Measurements from ENCODE around the gene LRRN4CL. TPM values are rescaled to one million over a fixed set of nuclear protein-coding genes. Genes with fewer than 3 reads are reported as not detected.
A peak's percentile ranks its signal among the peaks of the same experiment; 100 is the strongest.

Gene LRRN4CL
- total and polyA plus RNA-seq, 9 of the 15 experiments (the other 6 are each of a cell fraction or from before 2014, with no cell fraction given): 0.03 to 0.11 (median 0.05) TPM; not detected in 4

DNA sequence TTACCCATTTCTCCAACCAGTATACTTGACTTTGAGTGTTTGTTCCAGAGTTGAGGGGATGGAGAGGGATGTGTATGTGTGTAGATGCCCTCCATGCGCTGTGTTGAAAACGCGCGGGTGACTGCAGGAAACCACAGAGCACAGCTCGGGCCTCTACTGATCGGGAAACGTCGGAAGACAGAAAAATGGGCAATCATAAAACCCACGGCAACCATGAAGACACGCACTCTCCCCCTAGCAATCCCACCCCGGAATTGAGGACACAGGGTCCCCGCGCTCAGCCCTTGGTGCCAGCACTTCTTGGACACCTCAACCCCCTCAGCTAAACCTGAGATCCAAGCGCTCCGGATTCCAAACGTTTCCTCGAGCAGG is 18.1 kb downstream of the LRRN4CL start (continued):
- TF ChIP-seq STAT5A (IDR thresholded peaks at IDR 0.05; ENCODE audit: borderline replicate concordance, low read length): no peak
- TF ChIP-seq, protein P1, sequence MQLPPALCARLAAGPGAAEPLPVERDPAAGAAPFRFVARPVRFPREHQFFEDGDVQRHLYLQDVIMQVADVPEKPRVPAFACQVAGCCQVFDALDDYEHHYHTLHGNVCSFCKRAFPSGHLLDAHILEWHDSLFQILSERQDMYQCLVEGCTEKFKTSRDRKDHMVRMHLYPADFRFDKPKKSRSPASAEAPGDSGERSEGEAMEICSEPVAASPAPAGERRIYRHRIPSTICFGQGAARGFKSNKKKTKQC (CRISPR knock-in tag; IDR thresholded peaks at IDR 0.05): no peak
- peak; percentile 40 for TF ChIP-seq PHF20 (IDR thresholded peaks at IDR 0.05; ENCODE audit: partially characterized antibody)
- TF ChIP-seq, protein P2, sequence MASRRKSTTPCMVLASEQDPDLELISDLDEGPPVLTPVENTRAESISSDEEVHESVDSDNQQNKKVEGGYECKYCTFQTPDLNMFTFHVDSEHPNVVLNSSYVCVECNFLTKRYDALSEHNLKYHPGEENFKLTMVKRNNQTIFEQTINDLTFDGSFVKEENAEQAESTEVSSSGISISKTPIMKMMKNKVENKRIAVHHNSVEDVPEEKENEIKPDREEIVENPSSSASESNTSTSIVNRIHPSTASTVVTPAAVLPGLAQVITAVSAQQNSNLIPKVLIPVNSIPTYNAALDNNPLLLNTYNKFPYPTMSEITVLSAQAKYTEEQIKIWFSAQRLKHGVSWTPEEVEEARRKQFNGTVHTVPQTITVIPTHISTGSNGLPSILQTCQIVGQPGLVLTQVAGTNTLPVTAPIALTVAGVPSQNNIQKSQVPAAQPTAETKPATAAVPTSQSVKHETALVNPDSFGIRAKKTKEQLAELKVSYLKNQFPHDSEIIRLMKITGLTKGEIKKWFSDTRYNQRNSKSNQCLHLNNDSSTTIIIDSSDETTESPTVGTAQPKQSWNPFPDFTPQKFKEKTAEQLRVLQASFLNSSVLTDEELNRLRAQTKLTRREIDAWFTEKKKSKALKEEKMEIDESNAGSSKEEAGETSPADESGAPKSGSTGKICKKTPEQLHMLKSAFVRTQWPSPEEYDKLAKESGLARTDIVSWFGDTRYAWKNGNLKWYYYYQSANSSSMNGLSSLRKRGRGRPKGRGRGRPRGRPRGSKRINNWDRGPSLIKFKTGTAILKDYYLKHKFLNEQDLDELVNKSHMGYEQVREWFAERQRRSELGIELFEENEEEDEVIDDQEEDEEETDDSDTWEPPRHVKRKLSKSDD (conservative IDR thresholded peaks at IDR 0.05; ENCODE audit: low read length): no peak
- no peak for TF ChIP-seq ZNF445 (CRISPR knock-in tag; IDR thresholded peaks at IDR 0.05; ENCODE audit: low read depth)
- TF ChIP-seq ZNF77 (CRISPR knock-in tag; IDR thresholded peaks at IDR 0.05): no peak
- TF ChIP-seq, protein P3, sequence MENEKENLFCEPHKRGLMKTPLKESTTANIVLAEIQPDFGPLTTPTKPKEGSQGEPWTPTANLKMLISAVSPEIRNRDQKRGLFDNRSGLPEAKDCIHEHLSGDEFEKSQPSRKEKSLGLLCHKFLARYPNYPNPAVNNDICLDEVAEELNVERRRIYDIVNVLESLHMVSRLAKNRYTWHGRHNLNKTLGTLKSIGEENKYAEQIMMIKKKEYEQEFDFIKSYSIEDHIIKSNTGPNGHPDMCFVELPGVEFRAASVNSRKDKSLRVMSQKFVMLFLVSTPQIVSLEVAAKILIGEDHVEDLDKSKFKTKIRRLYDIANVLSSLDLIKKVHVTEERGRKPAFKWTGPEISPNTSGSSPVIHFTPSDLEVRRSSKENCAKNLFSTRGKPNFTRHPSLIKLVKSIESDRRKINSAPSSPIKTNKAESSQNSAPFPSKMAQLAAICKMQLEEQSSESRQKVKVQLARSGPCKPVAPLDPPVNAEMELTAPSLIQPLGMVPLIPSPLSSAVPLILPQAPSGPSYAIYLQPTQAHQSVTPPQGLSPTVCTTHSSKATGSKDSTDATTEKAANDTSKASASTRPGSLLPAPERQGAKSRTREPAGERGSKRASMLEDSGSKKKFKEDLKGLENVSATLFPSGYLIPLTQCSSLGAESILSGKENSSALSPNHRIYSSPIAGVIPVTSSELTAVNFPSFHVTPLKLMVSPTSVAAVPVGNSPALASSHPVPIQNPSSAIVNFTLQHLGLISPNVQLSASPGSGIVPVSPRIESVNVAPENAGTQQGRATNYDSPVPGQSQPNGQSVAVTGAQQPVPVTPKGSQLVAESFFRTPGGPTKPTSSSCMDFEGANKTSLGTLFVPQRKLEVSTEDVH (IDR thresholded peaks at IDR 0.05; ENCODE audit: low read depth, partially characterized antibody): no peak
- no peak for TF ChIP-seq NFIX (CRISPR knock-in tag; IDR thresholded peaks at IDR 0.05; ENCODE audit: low read depth)
- no peak for TF ChIP-seq ZNF274 (IDR thresholded peaks at IDR 0.05; ENCODE audit: borderline replicate concordance, low read depth, low read length)
- TF ChIP-seq PPARD (CRISPR knock-in tag; IDR thresholded peaks at IDR 0.05): no peak
- TF ChIP-seq POU5F1 (IDR thresholded peaks at IDR 0.05; ENCODE audit: borderline replicate concordance, low read depth, low read length, partially characterized antibody): no peak
- TF ChIP-seq MEIS2 (IDR thresholded peaks at IDR 0.05; ENCODE audit: partially characterized antibody): no peak
- TF ChIP-seq MEF2D (tag; conservative IDR thresholded peaks at IDR 0.05; ENCODE audit: low read depth): no peak
- no peak for TF ChIP-seq NFXL1 (CRISPR knock-in tag; IDR thresholded peaks at IDR 0.05)
- TF ChIP-seq, protein P4, sequence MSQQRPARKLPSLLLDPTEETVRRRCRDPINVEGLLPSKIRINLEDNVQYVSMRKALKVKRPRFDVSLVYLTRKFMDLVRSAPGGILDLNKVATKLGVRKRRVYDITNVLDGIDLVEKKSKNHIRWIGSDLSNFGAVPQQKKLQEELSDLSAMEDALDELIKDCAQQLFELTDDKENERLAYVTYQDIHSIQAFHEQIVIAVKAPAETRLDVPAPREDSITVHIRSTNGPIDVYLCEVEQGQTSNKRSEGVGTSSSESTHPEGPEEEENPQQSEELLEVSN (IDR thresholded peaks at IDR 0.05; ENCODE audit: borderline replicate concordance in 1 of 2, extremely low read depth in 1 of 2, insufficient read depth in 1 of 2, insufficient read length in 1 of 2, low read depth in 1 of 2, low read length in 1 of 2, poor library complexity in 1 of 2, severe bottlenecking in 1 of 2): no peak
- TF ChIP-seq RBM17 (IDR thresholded peaks at IDR 0.05; ENCODE audit: borderline replicate concordance, low read depth, low read length): no peak
- TF ChIP-seq PML (IDR thresholded peaks at IDR 0.05; ENCODE audit: low read length): peak; percentile 52; the same call in 1 of the 2 replicates
- TF ChIP-seq, protein P5, sequence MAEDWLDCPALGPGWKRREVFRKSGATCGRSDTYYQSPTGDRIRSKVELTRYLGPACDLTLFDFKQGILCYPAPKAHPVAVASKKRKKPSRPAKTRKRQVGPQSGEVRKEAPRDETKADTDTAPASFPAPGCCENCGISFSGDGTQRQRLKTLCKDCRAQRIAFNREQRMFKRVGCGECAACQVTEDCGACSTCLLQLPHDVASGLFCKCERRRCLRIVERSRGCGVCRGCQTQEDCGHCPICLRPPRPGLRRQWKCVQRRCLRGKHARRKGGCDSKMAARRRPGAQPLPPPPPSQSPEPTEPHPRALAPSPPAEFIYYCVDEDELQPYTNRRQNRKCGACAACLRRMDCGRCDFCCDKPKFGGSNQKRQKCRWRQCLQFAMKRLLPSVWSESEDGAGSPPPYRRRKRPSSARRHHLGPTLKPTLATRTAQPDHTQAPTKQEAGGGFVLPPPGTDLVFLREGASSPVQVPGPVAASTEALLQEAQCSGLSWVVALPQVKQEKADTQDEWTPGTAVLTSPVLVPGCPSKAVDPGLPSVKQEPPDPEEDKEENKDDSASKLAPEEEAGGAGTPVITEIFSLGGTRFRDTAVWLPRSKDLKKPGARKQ (CRISPR knock-in tag; IDR thresholded peaks at IDR 0.05): no peak
- no peak for TF ChIP-seq CXXC5 (CRISPR knock-in tag; IDR thresholded peaks at IDR 0.05)
- no peak for TF ChIP-seq SREBF2 (CRISPR knock-in tag; IDR thresholded peaks at IDR 0.05)
- no peak for TF ChIP-seq ZBTB8A (IDR thresholded peaks at IDR 0.05; ENCODE audit: partially characterized antibody)

All from K562 (cell line).